GOT3 (cell line): ENCODE results near the gene SLC17A3.

ENCODE experiments used
- DNase-seq: peaks from one replicate; lab custom pipeline; 2025; ENCODE audit warnings: mixed read lengths; lab: John Stamatoyannopoulos, UW

Gene SLC17A3

GRCh38 chr6:25835442-25836283, 38.4 kb downstream of the SLC17A3 start:
- DNase-seq: no peak

GRCh38 chr6:25834950-25835349, 39.1 kb downstream of the SLC17A3 start:
- DNase-seq: no peak

GRCh38 chr6:25833136-25833535, 40.9 kb downstream of the SLC17A3 start:
- DNase-seq: no peak

- no peak for DNase-seq
Measured at GRCh38 chr6:25832670-25833069, 41.4 kb downstream of the SLC17A3 start.

GRCh38 chr6:25832307-25832662, 41.8 kb downstream of the SLC17A3 start:
- no peak for DNase-seq

- DNase-seq: no peak
Measured at GRCh38 chr6:25831532-25832306, 42.3 kb downstream of the SLC17A3 start, which contains the start of gene SLC17A1. TSS of gene SLC17A1 (minus strand) at chr6:25832052. CDS start at chr6:25830557, 1,495 bp downstream.

GRCh38 chr6:25830458-25830857, 43.6 kb downstream of the SLC17A3 start:
- DNase-seq: no peak

- DNase-seq: no peak
Measured at GRCh38 chr6:25829375-25829774, 44.7 kb downstream of the SLC17A3 start.

- no peak for DNase-seq
Measured at GRCh38 chr6:25821341-25821740, 52.7 kb downstream of the SLC17A3 start.

- no peak for DNase-seq
Measured at GRCh38 chr6:25816252-25816651, 57.8 kb downstream of the SLC17A3 start.

GRCh38 chr6:25815194-25815593, 58.8 kb downstream of the SLC17A3 start:
- DNase-seq: no peak

GRCh38 chr6:25804804-25805203, 69.2 kb downstream of the SLC17A3 start:
- DNase-seq: no peak

GRCh38 chr6:25801436-25801835, 72.6 kb downstream of the SLC17A3 start:
- DNase-seq: no peak
